ENCODE measurements around the gene RBMXL3.

DNA sequence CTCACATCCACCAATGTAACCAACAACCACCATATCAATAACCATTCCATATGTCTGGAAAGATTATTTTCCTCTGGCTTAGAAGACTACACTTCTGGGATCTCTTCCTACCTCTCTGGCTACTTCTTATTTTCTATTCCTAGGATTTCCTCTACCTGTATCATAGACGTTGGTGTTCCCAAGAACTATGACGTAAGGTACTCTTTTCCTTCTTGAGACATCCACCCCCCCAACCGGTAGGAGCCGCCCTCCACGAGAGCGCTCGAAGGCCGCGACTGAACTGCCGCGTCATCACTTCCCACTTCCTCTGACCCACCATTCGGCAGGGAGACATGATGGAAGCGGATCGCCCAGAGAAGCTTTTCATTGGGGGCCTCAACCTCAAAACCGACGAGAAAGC lies at the start of gene RBMXL3:
- TF ChIP-seq, protein P1, sequence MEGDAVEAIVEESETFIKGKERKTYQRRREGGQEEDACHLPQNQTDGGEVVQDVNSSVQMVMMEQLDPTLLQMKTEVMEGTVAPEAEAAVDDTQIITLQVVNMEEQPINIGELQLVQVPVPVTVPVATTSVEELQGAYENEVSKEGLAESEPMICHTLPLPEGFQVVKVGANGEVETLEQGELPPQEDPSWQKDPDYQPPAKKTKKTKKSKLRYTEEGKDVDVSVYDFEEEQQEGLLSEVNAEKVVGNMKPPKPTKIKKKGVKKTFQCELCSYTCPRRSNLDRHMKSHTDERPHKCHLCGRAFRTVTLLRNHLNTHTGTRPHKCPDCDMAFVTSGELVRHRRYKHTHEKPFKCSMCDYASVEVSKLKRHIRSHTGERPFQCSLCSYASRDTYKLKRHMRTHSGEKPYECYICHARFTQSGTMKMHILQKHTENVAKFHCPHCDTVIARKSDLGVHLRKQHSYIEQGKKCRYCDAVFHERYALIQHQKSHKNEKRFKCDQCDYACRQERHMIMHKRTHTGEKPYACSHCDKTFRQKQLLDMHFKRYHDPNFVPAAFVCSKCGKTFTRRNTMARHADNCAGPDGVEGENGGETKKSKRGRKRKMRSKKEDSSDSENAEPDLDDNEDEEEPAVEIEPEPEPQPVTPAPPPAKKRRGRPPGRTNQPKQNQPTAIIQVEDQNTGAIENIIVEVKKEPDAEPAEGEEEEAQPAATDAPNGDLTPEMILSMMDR (IDR thresholded peaks at IDR 0.05; ENCODE audit: low read depth, low read length) = no peak
- TF ChIP-seq EZH2phosphoT487 (IDR thresholded peaks at IDR 0.05; ENCODE audit: low read depth) = no peak

Measured in OCI-LY3 (cell line).